ENCODE data around the gene MEI1.

DNA sequence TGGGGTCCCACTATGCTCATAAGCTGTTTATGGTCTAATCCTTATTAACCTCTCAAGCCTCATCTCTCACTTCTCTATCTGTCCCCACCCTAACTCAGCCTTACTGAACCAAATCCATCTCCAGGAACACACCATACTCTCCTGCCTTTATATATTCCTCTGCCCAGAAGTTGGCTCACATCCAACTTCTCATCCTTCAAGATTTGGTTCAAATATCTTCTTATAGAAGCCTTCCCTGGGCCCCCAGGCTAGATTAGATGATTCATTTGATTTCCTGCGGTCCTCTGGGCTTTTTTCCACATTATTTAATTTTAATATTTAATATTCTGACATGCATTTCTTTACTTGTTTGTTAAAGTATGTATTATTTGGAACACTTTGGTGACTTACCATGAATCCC lies 23.2 kb downstream of the MEI1 start:
- TF ChIP-seq EZH2 (IDR thresholded peaks at IDR 0.05; ENCODE audit: low read depth) = no peak
- TF ChIP-seq, protein P1, sequence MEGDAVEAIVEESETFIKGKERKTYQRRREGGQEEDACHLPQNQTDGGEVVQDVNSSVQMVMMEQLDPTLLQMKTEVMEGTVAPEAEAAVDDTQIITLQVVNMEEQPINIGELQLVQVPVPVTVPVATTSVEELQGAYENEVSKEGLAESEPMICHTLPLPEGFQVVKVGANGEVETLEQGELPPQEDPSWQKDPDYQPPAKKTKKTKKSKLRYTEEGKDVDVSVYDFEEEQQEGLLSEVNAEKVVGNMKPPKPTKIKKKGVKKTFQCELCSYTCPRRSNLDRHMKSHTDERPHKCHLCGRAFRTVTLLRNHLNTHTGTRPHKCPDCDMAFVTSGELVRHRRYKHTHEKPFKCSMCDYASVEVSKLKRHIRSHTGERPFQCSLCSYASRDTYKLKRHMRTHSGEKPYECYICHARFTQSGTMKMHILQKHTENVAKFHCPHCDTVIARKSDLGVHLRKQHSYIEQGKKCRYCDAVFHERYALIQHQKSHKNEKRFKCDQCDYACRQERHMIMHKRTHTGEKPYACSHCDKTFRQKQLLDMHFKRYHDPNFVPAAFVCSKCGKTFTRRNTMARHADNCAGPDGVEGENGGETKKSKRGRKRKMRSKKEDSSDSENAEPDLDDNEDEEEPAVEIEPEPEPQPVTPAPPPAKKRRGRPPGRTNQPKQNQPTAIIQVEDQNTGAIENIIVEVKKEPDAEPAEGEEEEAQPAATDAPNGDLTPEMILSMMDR (conservative IDR thresholded peaks at IDR 0.05) = no peak
